GM13976 (cell line): ENCODE data around the gene NEUROD6.

ENCODE experiments used
- DNase-seq: peaks from one replicate; pipeline ENCODE4 v3.0.0; 2012; ENCODE audit warnings: low spot score
- in situ Hi-C: fragments of 300-500 bp; cut with MboI; formaldehyde crosslinking; loops from one replicate; pipeline ENCODE4 v1.12.0; 2022; ENCODE audit warnings: low sequenced_read_pairs, mixed read lengths, inconsistent platforms; ENCODE audit not compliant: unreplicated experiment
- TF ChIP-seq, protein P1 (sequence below): IDR thresholded peaks from 2 replicates; pipeline ENCODE4 v1.5.1; 2012; ENCODE audit warnings: borderline replicate concordance, mild to moderate bottlenecking; ENCODE audit not compliant: insufficient read depth; ENCODE audit errors: extremely low read depth, missing control alignments, control extremely low read depth

The NEUROD6 gene

DNA sequence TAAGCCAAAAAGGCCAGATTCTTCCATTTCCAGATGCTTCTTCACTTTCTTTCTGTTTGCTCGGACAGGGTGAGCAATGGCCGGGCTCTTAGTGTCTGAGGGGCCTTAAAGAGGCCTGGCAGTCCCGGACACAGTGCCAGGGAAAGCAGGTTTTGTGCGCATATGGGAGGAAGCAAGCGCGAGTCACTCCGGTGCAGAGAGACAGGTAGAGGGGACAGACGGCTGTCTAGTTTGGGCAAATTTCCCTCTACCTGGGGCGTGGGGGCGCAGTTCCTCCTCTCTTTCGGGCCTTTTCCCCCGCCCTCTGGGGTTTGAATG, 4.7 kb downstream of the NEUROD6 start:
- in situ Hi-C loops, result no loop called here
- TF ChIP-seq, protein P1, sequence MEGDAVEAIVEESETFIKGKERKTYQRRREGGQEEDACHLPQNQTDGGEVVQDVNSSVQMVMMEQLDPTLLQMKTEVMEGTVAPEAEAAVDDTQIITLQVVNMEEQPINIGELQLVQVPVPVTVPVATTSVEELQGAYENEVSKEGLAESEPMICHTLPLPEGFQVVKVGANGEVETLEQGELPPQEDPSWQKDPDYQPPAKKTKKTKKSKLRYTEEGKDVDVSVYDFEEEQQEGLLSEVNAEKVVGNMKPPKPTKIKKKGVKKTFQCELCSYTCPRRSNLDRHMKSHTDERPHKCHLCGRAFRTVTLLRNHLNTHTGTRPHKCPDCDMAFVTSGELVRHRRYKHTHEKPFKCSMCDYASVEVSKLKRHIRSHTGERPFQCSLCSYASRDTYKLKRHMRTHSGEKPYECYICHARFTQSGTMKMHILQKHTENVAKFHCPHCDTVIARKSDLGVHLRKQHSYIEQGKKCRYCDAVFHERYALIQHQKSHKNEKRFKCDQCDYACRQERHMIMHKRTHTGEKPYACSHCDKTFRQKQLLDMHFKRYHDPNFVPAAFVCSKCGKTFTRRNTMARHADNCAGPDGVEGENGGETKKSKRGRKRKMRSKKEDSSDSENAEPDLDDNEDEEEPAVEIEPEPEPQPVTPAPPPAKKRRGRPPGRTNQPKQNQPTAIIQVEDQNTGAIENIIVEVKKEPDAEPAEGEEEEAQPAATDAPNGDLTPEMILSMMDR, result no peak
- DNase-seq, result no peak

GRCh38 chr7:31335161-31335856, 5.2 kb downstream of the NEUROD6 start:
- TF ChIP-seq, protein P1, result no peak
- in situ Hi-C loops, result no loop called here
- no peak for DNase-seq

GRCh38 chr7:31333291-31333690, 7.2 kb downstream of the NEUROD6 start:
- TF ChIP-seq, protein P1, result no peak
- in situ Hi-C loops, result no loop called here
- no peak for DNase-seq

GRCh38 chr7:31327071-31327470, 13.5 kb downstream of the NEUROD6 start:
- TF ChIP-seq, protein P1, result no peak
- DNase-seq, result no peak
- in situ Hi-C loops, result no loop called here

DNA sequence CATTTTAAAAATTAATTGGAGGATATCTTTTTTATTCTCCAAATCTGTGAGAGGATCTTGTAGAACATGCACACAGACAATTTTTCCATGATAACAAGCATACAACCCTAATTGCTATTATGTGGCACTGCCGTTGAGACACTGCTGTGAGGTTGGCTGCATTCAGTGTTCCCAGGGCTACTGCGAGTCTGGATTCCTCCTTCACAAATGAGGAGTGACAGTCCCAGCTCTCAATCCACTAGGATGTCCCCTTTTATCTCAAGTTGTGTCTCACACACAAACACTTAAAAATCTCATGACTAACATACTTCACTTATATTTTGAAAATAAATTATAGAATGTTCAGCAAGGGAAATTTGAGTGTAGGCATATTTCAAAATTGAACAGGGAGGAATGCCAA, 14.1 kb downstream of the NEUROD6 start:
- TF ChIP-seq, protein P1, result no peak
- in situ Hi-C loops, result no loop called here

GRCh38 chr7:31323101-31323500, 17.4 kb downstream of the NEUROD6 start:
- DNase-seq, result no peak
- in situ Hi-C loops, result no loop called here
- TF ChIP-seq, protein P1, result no peak

More for the DNA sequence above, 14.1 kb downstream of the NEUROD6 start:
- DNase-seq, result no peak
